Osteoblast (primary cell): ENCODE results near the gene RBX1. TPM values are rescaled to one million over a fixed set of nuclear protein-coding genes. Genes with fewer than 3 reads are reported as not detected.

ENCODE experiments used
- DNase-seq: peaks from one replicate; pipeline ENCODE4 v3.0.0; 2011; ENCODE audit warnings: low spot score, mixed read lengths; ENCODE audit not compliant: insufficient read length; ENCODE audit errors: missing footprints
- H2AFZ ChIP-seq: 2 replicates; pipeline ENCODE4 v1.6.0; 2011; ENCODE audit warnings: mild to moderate bottlenecking, low read length
- H3K27ac ChIP-seq: 2 replicates; pipeline ENCODE4 v1.5.1; 2011; ENCODE audit warnings: mild to moderate bottlenecking, low read depth, low read length, moderate library complexity
- H3K27me3 ChIP-seq: 2 replicates; pipeline ENCODE4 v1.6.0; 2012; ENCODE audit warnings: mild to moderate bottlenecking, control low read depth, inconsistent platforms, low read length, moderate library complexity; ENCODE audit not compliant: insufficient read depth
- H3K36me3 ChIP-seq: 2 replicates; pipeline ENCODE4 v1.5.1; 2011; ENCODE audit warnings: mild to moderate bottlenecking, low read length, control low read depth, moderate library complexity; ENCODE audit not compliant: insufficient read depth
- H3K4me1 ChIP-seq: 2 replicates; pipeline ENCODE4 v1.5.1; 2011; ENCODE audit warnings: mild to moderate bottlenecking, low read length, control low read depth, moderate library complexity; ENCODE audit not compliant: insufficient read depth
- H3K4me2 ChIP-seq: 2 replicates; pipeline ENCODE4 v1.6.0; 2011; ENCODE audit warnings: mild to moderate bottlenecking, low read length; ENCODE audit not compliant: insufficient read depth
- H3K4me3 ChIP-seq: fragments of 200-600 bp; sonication (generic); 3 replicates; pipeline ENCODE4 v1.5.1; 2012; ENCODE audit warnings: mild to moderate bottlenecking, low read length, inconsistent platforms; ENCODE audit not compliant: insufficient read depth
- H3K79me2 ChIP-seq: 2 replicates; pipeline ENCODE4 v1.6.0; 2012; ENCODE audit warnings: mild to moderate bottlenecking, low read length, control low read depth, inconsistent platforms; ENCODE audit not compliant: insufficient read depth
- H3K9me3 ChIP-seq: 2 replicates; pipeline ENCODE4 v1.5.1; 2011; ENCODE audit warnings: low read depth, low read length, control low read depth
- H4K20me1 ChIP-seq: 2 replicates; pipeline ENCODE4 v1.6.0; 2012; ENCODE audit warnings: mild to moderate bottlenecking, low read length, control low read depth; ENCODE audit not compliant: insufficient read depth
- small RNA-seq: library from RNA; depleted of rRNA; stranded (forward); fragments of <200 nt; gene quantifications from one replicate; pipeline ENCODE3, GENCODE V24; 2012
- total RNA-seq: library from RNA; depleted of rRNA; stranded (reverse); fragments of >200 nt; gene quantifications from 2 replicates; pipeline ENCODE4 v1.2.3, GENCODE V29; 2012
- TF ChIP-seq, protein P1 (sequence below): IDR thresholded peaks from 2 replicates; pipeline ENCODE4 v1.5.1; 2011; ENCODE audit warnings: mild to moderate bottlenecking, low read depth, low read length, moderate library complexity; ENCODE audit errors: extremely low read depth

RBX1 gene
- total RNA-seq, 1 donor = 28.2 TPM

DNA sequence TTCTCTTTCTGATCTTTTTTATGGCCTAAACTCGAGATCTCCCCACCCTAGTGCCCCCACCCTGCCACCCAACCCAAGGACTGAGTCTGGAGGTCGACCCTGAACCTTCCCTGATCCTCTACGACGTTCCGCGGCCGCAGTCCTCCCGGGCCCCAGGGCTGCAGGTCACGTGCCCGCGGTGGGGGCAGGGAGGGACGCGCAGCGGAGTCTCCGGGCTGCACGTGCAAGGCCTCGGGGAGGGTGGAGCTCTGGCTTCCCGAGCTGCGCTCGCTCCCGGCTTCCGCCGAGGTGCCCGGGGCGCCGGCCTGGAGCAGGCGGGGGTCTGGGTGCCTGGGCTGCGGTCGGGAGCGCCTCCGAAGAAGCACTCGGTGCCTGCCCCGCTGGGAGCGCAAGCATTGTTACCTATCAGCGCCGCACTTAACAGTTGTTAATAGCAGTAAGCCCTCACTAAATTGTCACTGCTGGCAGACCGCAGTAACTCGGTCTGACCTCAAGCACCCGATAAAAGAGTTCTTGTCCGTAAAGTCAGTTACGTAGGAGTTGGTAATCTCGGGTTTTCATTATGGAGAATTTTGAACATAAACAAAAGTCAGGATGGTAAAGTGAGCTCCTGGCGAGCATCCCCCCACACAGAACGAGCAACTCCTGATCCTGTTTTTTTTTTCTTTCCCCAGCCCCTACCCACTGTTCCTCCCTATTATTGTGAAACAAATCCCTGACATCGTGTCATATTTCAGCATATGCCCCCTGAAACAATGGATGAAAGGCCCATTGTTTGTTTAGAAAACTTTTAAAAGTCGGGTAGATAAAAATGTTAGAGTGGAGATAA lies 71.5 kb downstream of the RBX1 start:
- Histone ChIP-seq H3K4me1 (peaks cover 8% of the 10 kb centered on the region), H3K27ac (no peak overlapping the region), H3K4me3 (peak overlapping the region; percentile 76), H3K9me3 (no peaks in the 10 kb centered on the region), H3K4me2 (peak overlapping the region; percentile 84), H3K79me2 (no peaks in the 10 kb centered on the region), H2AFZ (peak overlapping the region; percentile 76), H3K27me3 (peaks cover 14% of the 10 kb centered on the region), H4K20me1 (no peaks in the 10 kb centered on the region), H3K36me3 (no peaks in the 10 kb centered on the region)
- TF ChIP-seq, protein P1, sequence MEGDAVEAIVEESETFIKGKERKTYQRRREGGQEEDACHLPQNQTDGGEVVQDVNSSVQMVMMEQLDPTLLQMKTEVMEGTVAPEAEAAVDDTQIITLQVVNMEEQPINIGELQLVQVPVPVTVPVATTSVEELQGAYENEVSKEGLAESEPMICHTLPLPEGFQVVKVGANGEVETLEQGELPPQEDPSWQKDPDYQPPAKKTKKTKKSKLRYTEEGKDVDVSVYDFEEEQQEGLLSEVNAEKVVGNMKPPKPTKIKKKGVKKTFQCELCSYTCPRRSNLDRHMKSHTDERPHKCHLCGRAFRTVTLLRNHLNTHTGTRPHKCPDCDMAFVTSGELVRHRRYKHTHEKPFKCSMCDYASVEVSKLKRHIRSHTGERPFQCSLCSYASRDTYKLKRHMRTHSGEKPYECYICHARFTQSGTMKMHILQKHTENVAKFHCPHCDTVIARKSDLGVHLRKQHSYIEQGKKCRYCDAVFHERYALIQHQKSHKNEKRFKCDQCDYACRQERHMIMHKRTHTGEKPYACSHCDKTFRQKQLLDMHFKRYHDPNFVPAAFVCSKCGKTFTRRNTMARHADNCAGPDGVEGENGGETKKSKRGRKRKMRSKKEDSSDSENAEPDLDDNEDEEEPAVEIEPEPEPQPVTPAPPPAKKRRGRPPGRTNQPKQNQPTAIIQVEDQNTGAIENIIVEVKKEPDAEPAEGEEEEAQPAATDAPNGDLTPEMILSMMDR = no peak
- DNase-seq = peak; percentile 92

Small RNA genes lying within 50 kb of the gene (small RNA-seq; reads per million reads assigned to genes)
- not detected for gene RF00017
- not detected for gene RNU6-379P

Other genes with a start within 250 kb of the RBX1 start
- 16.3 and 17.7 TPM in 2 replicates for gene SLC25A17, start 132.0 kb upstream of the RBX1 start, total RNA-seq
- gene ST13, start 94.7 kb upstream of the RBX1 start, total RNA-seq = 231 and 249 TPM in 2 replicates
- 15.6 and 17.7 TPM in 2 replicates for gene XPNPEP3, start 94.2 kb upstream of the RBX1 start, total RNA-seq
- not detected in 2 replicates for gene DNAJB7, start 89.3 kb upstream of the RBX1 start, total RNA-seq
- 67.7 and 71.0 TPM in 2 replicates for gene EP300, start 141.2 kb downstream of the RBX1 start, total RNA-seq